ENCODE data around the gene NPR3. TPM values are rescaled to one million over a fixed set of nuclear protein-coding genes. Genes with fewer than 3 reads are reported as not detected.

The NPR3 gene
- total and polyA plus RNA-seq, 2 experiments from 2014 or later, result 0.07 to 0.15 TPM

DNA sequence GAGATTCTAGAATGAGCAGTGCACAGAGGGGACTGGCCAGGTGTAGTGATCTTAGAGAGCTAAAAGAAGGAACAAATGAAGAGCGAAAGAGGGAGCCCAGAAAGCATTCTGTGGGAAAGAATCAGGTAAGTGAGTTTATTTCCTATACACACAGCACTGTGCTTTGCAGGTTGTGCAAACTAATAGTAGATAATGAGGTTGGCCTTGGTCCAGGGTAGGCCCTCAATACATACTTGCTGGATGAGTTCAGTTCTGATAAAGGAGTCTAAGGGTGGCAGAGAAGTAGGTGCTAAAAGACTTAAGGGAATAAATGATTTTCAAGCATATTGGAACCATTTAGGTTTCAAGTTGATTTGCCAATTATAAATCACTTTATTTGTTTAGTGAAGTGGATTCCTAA, 122.0 kb downstream of the NPR3 start:
- peaks cover 8% of the 10 kb centered on the region; the same call in 1 of the 2 replicates for H3K9me2 ChIP-seq (ENCODE audit: insufficient read depth)
- no peaks in the 10 kb centered on the region for H3K79me2 ChIP-seq (replicated peaks; ENCODE audit: insufficient read depth)
- H3K9me3 Mint-ChIP-seq, result no peaks in the 10 kb centered on the region
- H3K27ac Mint-ChIP-seq, result no peak overlapping the region
- H3K36me3 Mint-ChIP-seq (ENCODE audit: low read depth), result no peaks in the 10 kb centered on the region
- no peaks in the 10 kb centered on the region for H3K27me3 Mint-ChIP-seq (ENCODE audit: insufficient read depth, low read depth, poor library complexity)
- H3K4me2 ChIP-seq, result no peak overlapping the region
- ATAC-seq (no peak), DNase-seq (ENCODE audit: low spot score) (no peak)
- H3K27ac ChIP-seq (ENCODE audit: low read depth), result no peak overlapping the region
- no peaks in the 10 kb centered on the region for H3F3A ChIP-seq (replicated peaks; ENCODE audit: low read depth)
- H3K4me3 Mint-ChIP-seq, result no peak overlapping the region
- no peaks in the 10 kb centered on the region for H4K20me1 ChIP-seq (replicated peaks; ENCODE audit: insufficient read depth)
- H2AFZ ChIP-seq, result no peak overlapping the region
- H3K4me3 ChIP-seq, result no peak overlapping the region
- no peaks in the 10 kb centered on the region for H3K36me3 ChIP-seq (ENCODE audit: insufficient read depth)
- H3K27me3 ChIP-seq (ENCODE audit: insufficient read depth), result no peaks in the 10 kb centered on the region
- no peaks in the 10 kb centered on the region for H3K4me1 Mint-ChIP-seq
- no peaks in the 10 kb centered on the region for H3K4me1 ChIP-seq (ENCODE audit: insufficient read depth)
- no peak for TF ChIP-seq NANOG (IDR thresholded peaks at IDR 0.05; ENCODE audit: borderline replicate concordance)
- TF ChIP-seq STAT1 (IDR thresholded peaks at IDR 0.05; ENCODE audit: unreplicated experiment), result no peak
- no peak for TF ChIP-seq JUNB (IDR thresholded peaks at IDR 0.05; ENCODE audit: unreplicated experiment)
- no peak for TF ChIP-seq ZNF114 (CRISPR knock-in tag; IDR thresholded peaks at IDR 0.05)
- TF ChIP-seq, protein P1, sequence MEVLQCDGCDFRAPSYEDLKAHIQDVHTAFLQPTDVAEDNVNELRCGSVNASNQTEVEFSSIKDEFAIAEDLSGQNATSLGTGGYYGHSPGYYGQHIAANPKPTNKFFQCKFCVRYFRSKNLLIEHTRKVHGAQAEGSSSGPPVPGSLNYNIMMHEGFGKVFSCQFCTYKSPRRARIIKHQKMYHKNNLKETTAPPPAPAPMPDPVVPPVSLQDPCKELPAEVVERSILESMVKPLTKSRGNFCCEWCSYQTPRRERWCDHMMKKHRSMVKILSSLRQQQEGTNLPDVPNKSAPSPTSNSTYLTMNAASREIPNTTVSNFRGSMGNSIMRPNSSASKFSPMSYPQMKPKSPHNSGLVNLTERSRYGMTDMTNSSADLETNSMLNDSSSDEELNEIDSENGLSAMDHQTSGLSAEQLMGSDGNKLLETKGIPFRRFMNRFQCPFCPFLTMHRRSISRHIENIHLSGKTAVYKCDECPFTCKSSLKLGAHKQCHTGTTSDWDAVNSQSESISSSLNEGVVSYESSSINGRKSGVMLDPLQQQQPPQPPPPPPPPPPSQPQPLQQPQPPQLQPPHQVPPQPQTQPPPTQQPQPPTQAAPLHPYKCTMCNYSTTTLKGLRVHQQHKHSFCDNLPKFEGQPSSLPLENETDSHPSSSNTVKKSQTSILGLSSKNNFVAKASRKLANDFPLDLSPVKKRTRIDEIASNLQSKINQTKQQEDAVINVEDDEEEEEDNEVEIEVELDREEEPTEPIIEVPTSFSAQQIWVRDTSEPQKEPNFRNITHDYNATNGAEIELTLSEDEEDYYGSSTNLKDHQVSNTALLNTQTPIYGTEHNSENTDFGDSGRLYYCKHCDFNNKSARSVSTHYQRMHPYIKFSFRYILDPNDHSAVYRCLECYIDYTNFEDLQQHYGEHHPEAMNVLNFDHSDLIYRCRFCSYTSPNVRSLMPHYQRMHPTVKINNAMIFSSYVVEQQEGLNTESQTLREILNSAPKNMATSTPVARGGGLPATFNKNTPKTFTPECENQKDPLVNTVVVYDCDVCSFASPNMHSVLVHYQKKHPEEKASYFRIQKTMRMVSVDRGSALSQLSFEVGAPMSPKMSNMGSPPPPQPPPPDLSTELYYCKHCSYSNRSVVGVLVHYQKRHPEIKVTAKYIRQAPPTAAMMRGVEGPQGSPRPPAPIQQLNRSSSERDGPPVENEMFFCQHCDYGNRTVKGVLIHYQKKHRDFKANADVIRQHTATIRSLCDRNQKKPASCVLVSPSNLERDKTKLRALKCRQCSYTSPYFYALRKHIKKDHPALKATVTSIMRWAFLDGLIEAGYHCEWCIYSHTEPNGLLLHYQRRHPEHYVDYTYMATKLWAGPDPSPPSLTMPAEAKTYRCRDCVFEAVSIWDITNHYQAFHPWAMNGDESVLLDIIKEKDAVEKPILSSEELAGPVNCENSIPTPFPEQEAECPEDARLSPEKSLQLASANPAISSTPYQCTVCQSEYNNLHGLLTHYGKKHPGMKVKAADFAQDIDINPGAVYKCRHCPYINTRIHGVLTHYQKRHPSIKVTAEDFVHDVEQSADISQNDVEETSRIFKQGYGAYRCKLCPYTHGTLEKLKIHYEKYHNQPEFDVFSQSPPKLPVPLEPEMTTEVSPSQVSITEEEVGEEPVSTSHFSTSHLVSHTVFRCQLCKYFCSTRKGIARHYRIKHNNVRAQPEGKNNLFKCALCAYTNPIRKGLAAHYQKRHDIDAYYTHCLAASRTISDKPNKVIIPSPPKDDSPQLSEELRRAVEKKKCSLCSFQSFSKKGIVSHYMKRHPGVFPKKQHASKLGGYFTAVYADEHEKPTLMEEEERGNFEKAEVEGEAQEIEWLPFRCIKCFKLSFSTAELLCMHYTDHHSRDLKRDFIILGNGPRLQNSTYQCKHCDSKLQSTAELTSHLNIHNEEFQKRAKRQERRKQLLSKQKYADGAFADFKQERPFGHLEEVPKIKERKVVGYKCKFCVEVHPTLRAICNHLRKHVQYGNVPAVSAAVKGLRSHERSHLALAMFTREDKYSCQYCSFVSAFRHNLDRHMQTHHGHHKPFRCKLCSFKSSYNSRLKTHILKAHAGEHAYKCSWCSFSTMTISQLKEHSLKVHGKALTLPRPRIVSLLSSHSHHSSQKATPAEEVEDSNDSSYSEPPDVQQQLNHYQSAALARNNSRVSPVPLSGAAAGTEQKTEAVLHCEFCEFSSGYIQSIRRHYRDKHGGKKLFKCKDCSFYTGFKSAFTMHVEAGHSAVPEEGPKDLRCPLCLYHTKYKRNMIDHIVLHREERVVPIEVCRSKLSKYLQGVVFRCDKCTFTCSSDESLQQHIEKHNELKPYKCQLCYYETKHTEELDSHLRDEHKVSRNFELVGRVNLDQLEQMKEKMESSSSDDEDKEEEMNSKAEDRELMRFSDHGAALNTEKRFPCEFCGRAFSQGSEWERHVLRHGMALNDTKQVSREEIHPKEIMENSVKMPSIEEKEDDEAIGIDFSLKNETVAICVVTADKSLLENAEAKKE (CRISPR knock-in tag; IDR thresholded peaks at IDR 0.05), result no peak
- TF ChIP-seq, protein P2, sequence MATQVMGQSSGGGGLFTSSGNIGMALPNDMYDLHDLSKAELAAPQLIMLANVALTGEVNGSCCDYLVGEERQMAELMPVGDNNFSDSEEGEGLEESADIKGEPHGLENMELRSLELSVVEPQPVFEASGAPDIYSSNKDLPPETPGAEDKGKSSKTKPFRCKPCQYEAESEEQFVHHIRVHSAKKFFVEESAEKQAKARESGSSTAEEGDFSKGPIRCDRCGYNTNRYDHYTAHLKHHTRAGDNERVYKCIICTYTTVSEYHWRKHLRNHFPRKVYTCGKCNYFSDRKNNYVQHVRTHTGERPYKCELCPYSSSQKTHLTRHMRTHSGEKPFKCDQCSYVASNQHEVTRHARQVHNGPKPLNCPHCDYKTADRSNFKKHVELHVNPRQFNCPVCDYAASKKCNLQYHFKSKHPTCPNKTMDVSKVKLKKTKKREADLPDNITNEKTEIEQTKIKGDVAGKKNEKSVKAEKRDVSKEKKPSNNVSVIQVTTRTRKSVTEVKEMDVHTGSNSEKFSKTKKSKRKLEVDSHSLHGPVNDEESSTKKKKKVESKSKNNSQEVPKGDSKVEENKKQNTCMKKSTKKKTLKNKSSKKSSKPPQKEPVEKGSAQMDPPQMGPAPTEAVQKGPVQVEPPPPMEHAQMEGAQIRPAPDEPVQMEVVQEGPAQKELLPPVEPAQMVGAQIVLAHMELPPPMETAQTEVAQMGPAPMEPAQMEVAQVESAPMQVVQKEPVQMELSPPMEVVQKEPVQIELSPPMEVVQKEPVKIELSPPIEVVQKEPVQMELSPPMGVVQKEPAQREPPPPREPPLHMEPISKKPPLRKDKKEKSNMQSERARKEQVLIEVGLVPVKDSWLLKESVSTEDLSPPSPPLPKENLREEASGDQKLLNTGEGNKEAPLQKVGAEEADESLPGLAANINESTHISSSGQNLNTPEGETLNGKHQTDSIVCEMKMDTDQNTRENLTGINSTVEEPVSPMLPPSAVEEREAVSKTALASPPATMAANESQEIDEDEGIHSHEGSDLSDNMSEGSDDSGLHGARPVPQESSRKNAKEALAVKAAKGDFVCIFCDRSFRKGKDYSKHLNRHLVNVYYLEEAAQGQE (IDR thresholded peaks at IDR 0.05; ENCODE audit: unreplicated experiment), result no peak
- TF ChIP-seq, protein P3, sequence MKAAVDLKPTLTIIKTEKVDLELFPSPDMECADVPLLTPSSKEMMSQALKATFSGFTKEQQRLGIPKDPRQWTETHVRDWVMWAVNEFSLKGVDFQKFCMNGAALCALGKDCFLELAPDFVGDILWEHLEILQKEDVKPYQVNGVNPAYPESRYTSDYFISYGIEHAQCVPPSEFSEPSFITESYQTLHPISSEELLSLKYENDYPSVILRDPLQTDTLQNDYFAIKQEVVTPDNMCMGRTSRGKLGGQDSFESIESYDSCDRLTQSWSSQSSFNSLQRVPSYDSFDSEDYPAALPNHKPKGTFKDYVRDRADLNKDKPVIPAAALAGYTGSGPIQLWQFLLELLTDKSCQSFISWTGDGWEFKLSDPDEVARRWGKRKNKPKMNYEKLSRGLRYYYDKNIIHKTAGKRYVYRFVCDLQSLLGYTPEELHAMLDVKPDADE (IDR thresholded peaks at IDR 0.05), result no peak

All from GM23338 (cell line).